T-helper 1 cell (primary cell): ENCODE results near the gene ECI1.
A peak's percentile ranks its signal among the peaks of the same experiment; 100 is the strongest.

Source experiments
- DNase-seq, 5 donors: peaks; one replicate each; pipeline ENCODE4 v3.0.0-alpha.2; 2012 to 2020

ECI1 gene

DNA sequence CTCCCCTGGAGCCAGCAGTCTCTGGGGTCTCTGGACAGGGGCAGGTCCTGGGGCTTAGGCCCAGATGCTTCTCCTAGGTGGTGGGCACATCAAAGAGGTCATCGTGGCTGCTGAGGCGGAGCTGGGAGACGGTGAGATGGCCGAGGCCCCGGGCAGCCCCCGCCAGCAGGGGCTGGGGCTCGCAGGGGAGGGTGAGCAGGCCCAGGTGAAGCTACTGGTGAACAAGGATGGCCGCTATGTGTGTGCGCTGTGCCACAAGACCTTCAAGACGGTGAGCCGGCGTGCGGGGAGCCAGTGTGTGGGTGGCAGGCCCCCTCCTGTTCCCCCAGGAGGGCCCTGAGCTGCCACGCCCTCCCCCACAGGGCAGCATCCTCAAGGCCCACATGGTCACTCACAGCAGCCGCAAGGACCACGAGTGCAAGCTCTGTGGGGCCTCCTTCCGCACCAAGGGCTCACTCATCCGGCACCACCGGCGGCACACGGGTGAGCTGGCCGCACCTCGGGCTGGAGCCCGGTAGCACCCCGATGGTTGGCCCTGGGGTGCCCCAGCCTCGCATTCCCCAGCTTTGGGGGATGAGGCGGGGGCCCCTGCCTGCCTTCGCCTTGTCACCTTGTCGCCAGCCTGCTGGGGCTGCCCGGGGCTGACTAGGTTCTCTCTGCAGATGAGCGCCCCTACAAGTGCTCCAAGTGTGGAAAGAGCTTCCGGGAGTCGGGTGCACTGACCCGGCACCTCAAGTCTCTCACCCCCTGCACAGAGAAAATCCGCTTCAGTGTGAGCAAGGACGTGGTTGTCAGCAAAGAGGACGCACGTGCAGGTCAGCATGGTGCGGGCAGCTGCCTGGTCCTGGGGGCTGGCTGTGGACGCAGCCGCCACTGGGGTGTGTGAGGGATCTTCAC is 19.0 kb downstream of the ECI1 start:
- no peak for DNase-seq

DNA sequence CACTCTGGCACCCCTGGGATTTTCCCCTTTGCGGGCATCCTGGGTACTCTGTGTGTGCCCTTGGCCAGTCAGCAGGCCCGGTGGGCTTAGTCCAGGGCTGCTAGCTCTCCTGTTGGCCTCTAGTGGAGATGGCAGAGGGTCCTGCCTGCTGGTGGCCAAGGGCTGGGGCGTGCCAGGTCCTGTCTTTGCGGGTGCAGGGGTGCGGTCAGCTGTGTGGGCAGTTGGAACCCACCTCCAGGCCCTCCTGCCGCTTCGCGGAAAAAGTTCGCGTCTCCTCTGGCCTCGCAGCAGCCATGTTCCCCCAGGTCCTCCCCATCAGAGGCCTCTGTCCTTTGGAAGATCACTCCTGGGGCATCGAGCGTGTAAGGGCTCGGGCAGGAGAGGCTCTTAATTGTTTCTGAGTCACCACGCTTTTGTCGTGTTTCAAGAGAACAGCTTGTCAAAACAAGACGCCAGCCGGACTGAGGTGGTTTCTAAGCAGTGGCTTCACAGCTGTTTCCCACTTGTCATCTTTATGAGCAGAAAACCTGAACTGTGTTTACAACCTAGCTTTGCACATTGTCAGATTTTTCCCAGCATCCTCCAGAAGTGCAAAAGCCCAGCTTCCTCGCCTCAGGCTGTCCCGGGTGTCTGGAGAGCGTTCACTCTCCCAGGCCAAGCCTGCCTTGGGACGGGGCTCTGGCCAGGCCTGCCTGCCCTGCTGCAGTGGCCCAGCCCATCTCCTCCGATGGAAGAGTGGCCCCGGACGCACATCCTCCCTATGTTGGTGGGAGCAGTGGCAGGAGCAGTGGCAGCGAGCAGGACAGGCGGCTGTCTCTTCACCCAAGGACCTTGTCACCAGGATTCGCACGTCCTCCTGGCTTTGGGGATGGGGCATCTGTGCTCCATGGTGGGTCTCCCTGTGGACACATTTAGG is 20.1 kb downstream of the ECI1 start:
- no peak for DNase-seq

DNA sequence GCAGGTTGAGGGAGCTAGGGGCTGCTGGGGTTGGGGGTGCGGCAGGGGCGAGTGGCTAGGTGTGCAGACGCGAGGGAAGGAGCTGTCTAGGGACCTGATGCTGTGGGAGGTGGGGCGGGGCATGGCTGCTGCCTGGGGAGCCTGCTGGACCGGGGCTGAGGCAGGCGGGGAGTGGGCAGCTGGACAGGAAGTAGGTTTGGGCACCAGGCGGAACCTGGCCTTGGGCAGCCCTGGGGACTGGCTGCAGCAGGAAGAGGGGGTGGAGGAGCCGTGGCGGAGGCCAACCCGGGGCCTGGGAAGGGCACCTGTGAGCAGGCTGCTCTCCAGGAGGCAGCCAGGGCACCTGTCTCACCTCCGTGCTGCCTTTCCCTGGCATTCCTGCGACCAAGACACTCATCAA is 21.0 kb downstream of the ECI1 start:
- no peak for DNase-seq

DNA sequence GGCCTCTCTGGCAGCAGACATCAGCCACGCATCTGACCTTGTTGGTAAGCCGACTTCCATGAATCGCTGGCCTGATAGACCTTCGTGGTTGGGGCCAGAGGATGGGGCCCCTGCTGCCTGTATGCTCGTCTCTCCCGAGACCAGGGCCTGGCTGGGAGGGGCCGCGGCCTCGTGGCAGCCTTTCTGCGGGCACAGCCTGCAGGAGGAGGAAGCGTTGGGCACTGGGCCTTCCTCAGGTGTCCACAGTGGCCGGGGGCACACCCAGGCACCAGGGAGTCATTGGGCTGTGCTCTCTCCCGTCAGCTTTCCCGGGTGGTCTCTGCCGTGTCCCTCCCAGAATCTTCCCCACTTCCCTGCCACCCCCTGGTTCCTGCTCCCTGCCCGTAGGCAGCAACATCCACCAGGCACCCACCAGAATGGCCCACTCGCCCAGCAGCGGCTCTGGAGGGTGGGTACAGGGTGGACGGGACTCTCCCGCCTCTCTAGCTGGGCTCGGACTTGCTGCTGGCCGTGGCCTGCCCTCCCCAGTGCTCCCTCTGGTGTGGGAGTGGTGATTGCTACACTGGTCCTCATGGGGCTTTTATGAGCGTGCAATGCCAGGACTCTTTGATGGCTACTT is 21.6 kb downstream of the ECI1 start:
- no peak for DNase-seq

DNA sequence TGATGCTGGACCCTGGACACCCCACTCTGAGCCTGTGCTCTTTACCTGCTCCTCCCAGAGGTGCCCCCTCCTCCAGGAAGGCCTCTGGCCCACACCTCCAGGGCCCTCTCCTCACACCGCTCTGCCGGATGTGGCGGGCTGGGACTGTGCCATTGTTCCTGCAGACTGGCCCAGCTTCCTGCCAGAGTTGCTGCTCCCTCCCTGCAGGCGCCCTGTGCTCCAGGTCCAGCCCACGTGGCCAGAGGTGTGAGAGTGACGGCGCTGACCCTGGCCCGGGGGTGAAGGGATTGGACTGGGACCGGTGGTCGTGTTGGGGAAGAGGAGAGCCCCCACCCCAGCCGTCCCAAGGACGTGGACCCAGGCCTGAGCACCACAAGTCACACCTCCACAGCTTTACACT is 22.3 kb downstream of the ECI1 start:
- no peak for DNase-seq

DNA sequence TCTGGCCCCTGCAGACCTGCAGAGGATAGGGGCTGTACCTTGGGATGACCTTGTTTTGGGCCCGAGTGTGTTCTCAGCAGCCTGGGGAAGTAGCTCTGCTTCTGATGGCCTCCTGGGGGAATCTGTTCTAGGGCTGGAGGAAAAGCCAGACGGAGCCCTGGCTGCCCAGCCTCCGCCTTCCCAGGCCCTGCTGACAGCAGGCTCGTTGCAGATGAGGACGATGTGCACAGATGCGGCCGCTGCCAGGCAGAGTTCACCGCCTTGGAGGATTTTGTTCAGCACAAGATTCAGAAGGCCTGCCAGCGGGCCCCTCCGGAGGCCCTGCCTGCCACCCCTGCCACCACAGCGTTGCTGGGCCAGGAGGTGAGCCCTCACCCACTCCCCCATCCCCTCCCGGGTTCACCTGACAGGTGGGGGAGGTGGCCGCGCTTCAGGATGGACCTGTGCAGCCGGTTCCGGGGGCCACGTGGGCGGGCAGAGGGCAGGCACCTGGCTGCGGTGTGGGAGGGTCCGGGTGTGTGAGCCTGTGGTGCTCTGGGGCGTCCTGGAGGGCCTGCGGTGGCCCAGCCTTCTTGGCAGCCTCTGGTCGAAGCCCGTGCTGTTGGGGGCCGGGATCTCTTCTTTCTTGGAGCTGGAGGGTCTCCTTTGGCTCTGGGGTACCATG is 23.1 kb downstream of the ECI1 start:
- no peak for DNase-seq

DNA sequence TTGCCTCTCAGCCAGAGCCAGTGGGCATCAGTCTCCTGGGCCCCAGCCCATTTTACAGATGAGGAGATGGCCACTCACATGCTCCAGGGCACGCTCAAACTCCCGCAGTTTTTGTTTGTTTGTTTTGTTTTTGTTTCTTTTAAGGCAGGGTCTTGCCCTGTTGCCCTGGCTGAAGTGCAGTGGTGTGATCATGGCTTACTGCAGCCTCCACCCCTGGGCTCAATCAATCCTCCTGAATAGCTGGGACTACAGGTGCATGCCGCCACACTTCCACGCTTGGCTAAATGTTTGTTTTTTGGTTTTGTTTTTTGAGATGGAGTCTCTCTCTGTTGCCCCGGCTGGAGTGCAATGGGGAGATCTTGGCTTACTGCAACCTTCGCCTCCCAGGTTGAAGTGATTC is 24.5 kb downstream of the ECI1 start:
- DNase-seq, result no peak

DNA sequence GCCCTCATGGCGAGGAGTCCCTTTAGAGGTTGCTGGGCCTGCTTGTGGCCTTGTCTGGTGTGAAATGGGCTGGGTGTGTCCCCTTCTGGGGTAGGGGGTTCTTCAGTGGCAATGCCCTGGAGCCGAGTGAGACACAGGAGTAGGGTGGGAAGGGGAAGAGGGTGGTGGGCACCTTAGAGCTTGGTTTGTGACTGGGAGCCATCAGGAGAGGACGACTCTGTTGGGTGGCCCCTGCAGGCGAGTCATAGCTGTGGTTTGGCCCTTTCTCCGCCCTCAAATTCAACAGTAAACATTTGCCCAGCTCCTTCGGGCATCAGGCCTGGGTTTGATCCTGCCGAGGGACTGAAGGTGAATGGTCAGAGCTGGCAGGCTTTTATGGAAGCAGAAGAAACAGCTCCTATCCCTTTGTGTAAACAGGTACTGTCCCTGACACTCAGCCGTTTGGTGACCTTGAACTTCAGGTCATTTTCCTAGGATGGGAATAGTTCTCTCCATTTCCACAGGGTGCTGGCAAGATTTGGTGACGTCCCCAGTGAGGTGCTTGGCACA is 25.1 kb downstream of the ECI1 start:
- DNase-seq, result no peak

DNA sequence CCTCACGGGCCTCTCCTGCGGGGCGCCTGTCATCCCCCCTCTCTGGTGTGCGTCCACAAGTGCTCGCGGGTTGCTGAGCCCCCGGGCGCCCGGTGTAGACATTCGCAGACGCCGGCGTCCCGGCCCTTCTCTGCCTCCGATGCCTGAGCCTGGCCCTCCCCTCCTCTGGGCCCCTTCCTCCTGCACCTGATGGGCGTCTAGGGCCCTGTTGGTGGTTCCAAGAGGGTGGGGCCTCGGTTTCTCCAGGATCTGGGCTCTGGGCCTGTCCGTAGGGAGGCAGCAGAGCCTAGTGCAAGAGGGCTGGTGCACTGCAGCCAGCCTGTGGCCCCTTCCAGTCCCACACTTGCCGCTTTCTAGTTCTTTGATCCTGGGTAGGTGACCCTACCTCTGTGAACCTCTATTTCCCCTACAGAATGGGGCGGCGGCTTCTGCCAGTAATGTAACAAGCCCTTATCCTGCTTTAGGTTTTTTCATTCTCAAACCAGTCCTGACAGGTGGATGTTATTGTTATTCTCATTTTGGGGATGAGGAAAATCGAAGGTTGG is 27.4 kb downstream of the ECI1 start:
- peak in 2 of 5 donors; percentile 18 to 35 for DNase-seq

DNA sequence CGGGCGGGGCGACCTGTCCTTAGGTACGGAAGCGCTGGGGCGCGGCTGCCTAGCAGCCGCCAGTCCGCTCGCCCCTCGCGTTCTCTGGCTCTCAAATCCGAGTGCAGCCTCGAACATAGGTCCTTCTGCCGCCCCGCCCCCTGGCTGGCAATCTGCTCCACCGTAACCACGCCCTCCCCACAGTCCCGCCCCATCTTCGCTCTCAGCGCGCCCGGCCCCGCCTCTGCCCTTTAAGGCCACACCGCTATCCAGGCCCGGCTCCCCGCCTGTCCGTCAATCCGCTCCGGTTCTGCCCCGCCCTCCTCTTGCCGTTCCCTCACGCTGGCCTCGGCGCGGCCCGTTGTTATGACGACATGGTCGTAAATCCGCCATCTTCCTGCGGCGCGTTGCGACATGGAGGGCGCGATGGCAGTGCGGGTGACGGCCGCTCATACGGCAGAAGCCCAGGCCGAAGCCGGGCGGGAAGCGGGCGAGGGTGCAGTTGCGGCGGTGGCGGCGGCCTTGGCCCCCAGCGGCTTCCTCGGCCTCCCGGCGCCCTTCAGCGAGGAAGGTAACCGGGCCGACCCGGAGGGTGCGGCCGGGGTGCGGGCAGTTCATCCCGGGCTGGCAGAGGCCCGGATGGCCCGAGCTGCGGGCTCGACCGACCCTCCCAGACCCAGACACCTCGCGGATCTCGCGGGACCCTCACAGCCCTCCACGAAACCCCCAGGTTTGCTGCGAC is 28.0 kb downstream of the ECI1 start, which contains the start of gene E4F1:
E4F1 (plus strand) TSS at position 371 of the 721 bp plus-strand sequence; CDS start at position 394, 23 bp downstream.
- DNase-seq, result peak; percentile 98 to 100 (median 99)

DNA sequence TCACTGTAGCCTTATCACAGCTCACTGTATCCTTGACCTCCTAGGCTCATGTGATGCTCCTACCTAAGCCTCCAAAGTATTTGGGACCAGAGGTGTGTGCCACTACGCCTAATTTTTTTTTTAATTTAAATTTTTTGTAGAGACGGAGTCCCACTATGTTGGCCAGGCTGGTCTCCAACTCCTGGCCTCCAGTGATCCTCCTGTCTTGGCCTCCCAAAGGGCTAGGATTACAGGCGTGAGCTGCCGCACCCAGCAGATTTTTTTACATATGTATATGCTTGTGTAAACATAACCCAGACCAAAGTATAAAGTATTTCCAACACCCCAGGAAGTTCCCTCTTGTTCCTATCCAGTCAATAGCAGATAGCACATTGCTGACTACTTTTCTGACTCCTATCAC is 35.1 kb downstream of the ECI1 start:
- no peak for DNase-seq

DNA sequence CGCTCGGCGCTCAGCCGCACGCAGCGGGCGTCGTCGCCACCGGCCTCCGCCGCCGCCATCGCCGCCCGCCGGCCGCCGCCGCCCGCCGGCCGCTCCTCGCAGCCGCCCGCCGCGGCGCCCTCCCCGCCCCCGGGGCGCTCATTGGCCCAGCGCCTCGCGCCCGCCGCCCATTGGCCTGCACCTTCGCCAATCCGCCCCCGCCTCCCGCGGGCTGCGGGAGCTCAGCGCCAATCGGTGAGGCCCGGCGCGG is 36.7 kb downstream of the ECI1 start, which contains the start of gene PGP:
PGP (minus strand) TSS at position 122 of the 250 bp plus-strand sequence; CDS start at position 59, 63 bp downstream.
- DNase-seq, result peak in 1 of 5 donors; percentile 99

DNA sequence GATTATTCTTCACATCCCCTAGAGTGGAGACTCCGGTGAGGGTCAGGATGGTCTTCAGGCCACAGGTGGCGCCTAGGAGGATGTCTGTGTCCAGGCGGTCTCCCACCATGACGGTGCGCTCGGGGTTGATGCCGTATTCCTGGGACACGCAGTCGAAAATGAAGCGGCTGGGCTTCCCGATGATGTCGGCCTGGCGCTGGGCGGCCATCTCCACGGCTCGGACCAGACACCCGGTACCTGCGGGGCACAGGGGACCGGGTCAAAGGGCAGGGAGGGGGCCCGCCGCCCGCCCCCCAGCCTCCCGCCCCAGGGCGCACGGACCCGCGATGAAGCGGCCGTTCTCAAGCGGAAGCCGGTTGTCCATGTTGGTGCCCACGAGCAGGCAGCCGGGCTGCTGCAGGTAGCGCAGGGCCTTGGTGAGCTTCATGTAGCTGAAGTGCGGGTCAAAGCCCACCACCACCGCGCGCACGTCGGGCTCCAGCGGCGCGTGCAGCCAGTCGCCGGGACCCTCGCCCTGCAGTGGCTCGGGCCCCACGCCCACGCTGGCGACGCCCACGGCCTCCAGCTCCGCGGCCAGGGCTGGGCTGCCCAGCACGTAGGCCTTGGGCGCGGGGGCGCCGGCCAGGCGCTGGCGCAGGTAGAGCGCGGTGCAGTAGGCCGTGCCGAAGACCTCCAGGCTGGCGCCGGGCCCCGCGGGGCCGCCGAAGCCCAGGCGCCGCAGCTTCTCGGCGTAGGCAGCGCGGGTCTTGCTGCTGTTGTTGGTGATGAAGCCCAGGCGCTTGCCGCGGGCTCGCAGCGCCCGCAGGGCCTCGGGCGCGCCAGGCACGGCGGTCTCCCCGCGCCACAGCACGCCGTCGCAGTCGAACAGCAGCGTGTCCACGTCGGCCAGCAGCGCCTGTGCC is 37.3 kb downstream of the ECI1 start:
- peak in 1 of 5 donors; percentile 8 for DNase-seq

DNA sequence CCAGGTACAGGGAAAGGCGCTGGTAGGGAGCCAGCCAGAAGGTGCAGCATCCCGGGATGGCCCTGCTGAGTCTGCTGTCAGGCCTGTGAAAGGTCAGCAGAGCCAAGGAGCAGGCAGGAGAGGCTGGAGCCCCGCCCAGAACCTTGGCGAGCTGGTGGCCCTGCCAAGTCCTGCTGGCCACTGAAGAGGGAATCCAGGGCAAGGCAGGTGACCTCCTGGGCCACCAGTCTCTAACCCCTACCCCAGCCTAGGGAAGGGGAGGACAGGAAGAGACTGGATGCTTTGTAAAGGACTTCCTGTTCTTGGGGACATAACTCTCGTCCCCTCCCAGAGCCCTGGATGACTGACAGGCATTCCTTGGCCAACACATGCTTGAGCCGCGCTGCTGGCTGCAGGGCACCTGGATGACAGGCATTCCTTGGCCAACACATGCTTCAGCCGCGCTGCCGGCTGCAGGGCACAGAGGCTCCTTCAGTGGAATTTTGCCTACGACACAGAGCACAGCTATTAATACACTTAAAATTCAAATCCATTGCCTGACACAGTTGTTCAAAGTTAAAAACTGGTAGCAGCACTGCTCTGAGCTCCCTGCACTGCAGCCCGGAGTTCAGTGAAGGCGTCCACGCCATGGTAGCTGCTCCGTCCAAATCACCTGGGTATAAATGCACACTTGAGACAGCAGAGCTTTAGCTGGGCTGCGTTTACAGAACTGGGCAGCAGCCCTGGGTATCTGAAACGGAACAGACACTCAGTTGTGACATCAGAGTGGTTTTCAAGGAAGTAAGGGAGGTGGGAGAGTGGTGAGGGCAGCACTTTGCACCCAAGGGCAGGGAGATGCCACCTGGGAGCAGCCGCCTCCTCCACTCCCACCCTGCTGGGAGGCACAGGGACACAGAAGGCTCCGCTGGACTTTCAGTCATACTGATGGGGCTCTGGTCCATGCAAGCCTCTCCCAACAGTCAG is 38.7 kb downstream of the ECI1 start:
- DNase-seq, result no peak

DNA sequence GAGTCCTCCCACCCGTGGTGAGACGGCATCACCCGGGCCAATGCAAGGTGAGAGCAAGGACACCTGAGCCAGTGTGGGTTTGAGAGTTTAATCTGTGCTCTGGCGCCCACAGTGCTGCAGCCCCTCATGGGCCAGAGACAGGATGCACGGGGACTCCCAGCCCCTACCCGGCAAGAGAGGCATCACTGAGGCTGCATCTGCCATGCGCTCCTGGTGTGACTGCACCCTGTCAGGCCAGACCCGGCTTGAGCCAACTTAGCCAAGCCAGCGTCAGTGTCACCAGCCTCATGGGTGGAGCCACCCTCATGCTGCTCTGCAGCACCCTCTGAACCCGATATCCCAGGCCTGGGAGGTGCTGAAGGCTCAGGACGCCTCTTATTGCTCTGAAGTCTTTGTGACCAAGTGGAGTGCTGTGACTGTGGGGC is 39.5 kb downstream of the ECI1 start:
- DNase-seq, result no peak

DNA sequence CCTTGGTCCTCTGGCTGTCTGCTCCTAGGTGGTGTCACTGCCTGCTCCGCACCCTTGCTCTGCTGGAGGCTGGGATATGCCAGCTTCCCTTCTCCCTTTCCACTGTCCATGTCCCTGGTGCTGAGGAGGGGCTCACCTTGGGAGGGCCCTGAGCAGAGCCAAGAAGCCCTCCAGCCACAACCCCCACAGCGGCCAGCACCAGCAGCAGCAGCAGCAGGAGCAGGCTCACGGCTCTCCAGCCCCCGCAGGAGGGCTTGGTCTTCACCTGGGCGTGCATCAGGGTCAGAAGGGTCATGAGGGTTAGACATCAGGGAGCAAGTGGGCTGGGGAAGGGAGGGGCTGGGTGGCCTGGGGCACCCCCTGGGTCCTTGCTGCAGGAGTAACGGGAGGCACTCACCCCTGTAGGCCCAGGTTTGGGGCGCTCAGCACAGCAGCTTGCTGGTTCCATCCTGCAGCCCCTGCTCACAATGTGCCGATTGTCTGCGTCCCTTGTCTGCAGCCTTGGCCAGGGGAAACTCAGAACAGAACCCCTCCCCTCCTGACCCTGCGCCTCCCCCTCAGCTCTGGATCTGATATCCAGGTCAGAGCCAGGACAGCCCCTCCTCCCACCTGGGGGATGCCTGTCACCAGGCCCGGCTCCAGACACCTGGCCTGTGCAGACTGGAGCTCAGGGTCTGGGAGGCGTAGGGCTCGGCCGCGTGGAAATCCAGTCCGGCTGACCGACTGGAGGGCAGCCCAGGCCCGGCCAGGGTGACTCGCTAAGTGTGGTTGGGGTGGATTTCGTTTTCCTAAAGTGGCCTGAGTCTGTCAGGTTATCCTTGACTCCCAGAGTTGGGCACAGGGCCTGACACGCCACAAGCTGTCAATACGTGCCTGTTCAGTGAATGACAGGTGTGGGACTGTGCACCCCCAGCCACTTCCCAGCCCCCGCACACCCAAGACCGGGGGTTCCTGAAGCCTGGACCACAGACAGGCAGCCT is 40.7 kb downstream of the ECI1 start, which contains the start of gene BRICD5:
BRICD5 (minus strand) TSS at position 478 of the 980 bp plus-strand sequence; CDS start at position 448, 30 bp downstream.
- DNase-seq, result no peak

DNA sequence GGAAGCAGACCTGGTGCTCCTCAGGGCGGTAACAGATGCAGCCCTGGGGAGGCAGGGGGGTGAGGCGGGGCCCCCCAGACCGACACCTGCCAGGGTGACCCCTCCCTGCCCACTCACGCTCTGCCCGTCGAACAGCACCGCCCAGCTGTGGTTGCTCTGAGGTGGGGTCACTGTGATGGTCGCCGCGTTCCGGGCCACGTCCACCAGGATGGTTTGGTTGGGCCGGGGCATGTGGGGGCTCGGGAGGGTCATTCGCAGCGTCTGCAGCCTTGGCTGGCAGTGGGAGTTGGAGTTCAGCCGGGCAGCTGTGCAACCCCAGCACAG is 41.4 kb downstream of the ECI1 start:
- no peak for DNase-seq
